SH-SY5Y (cell line): ENCODE measurements around the gene ZBTB40.

Experiments used
- GATA2 ChIP-seq: IDR thresholded peaks from 2 replicates; pipeline ENCODE4 v1.6.1; 2011; ENCODE audit warnings: mild to moderate bottlenecking, low read depth, low read length
- GATA3 ChIP-seq: IDR thresholded peaks from 2 replicates; pipeline ENCODE4 v1.6.1; 2011; ENCODE audit warnings: low read depth, mild to moderate bottlenecking, low read length, moderate library complexity

DNA sequence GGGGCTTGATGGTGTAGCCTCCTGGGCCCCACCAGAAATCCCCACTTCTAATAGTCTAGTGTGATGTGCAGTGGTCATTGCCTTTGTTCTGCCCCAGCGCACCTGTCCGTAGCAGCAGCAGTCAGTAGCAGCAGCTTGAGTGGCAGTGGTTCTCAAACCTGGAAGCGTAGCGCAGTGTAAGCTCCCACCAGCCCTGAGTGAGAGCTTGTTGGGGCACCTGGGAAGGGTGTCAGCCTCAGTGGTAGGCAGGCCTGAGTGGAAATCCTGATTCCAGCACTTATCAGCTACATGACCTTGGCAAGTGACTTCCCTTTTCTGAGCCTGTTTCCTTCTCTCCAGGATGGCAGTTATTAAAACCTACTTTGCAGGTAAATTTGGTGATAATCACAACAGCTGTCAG is 70.0 kb downstream of the ZBTB40 start:
- TF ChIP-seq GATA3 (no peak), GATA2 (no peak)
